GM12878 (cell line): Measurements from ENCODE around the gene DENND1A. TPM values are rescaled to one million over a fixed set of nuclear protein-coding genes. Genes with fewer than 3 reads are reported as not detected.

ENCODE experiments used
- BRCA1 ChIP-seq: IDR thresholded peaks from 2 replicates; pipeline ENCODE4 v1.6.1; 2011; ENCODE audit warnings: low read depth, low read length, improper control_type of control experiment
- CBFB ChIP-seq: IDR thresholded peaks from 2 replicates; pipeline ENCODE4 v1.6.1; 2016; ENCODE audit warnings: antibody characterized with exemption, low read depth
- CEBPB ChIP-seq, 2 experiments: fragments of 150-350 bp in 1 of 2; IDR thresholded peaks; 2 replicates each; pipeline ENCODE4 v1.6.1; 2012 to 2014; ENCODE audit warnings: low read depth in 2 of 2, low read length in 2 of 2, borderline replicate concordance in 1 of 2, inconsistent platforms in 1 of 2
- CREM ChIP-seq: IDR thresholded peaks from 2 replicates; pipeline ENCODE4 v1.6.1; 2014; ENCODE audit warnings: antibody characterized with exemption, low read depth
- EZH2 ChIP-seq: IDR thresholded peaks from 2 replicates; pipeline ENCODE4 v1.6.1; 2012; ENCODE audit warnings: low read depth, mild to moderate bottlenecking, control low read depth, inconsistent platforms, low read length, borderline replicate concordance; ENCODE audit not compliant: control insufficient read depth
- IKZF1 ChIP-seq: fragments of 450-650 bp; conservative IDR thresholded peaks from 2 replicates; pipeline ENCODE4 v1.6.1; 2017; ENCODE audit warnings: antibody characterized with exemption, mild to moderate bottlenecking
- IRF4 ChIP-seq: IDR thresholded peaks from 2 replicates; pipeline ENCODE4 v1.6.1; 2011; ENCODE audit warnings: low read depth, low read length
- MEF2A ChIP-seq: IDR thresholded peaks from 2 replicates; pipeline ENCODE4 v1.6.1; 2011; ENCODE audit warnings: low read depth, mild to moderate bottlenecking, low read length, moderate library complexity; ENCODE audit not compliant: insufficient read depth
- MTA2 ChIP-seq: fragments of 450-650 bp; IDR thresholded peaks from 2 replicates; pipeline ENCODE4 v1.6.1; 2016; ENCODE audit warnings: low read depth, mild to moderate bottlenecking, moderate library complexity
- MXI1 ChIP-seq: fragments of 150-350 bp; IDR thresholded peaks from 2 replicates; pipeline ENCODE4 v1.6.1; 2011; ENCODE audit warnings: low read depth, mild to moderate bottlenecking, inconsistent platforms, low read length, improper control_type of control experiment
- NFIC ChIP-seq: IDR thresholded peaks from 2 replicates; pipeline ENCODE4 v1.6.1; 2012; ENCODE audit warnings: low read depth, mild to moderate bottlenecking, inconsistent platforms, low read length, moderate library complexity
- NFYB ChIP-seq: IDR thresholded peaks from 2 replicates; pipeline ENCODE4 v1.6.1; 2011; ENCODE audit warnings: low read depth, mild to moderate bottlenecking, low read length, improper control_type of control experiment, moderate library complexity; ENCODE audit not compliant: insufficient read depth
- POLR2AphosphoS5 ChIP-seq: IDR thresholded peaks from 2 replicates; pipeline ENCODE4 v1.6.1; 2011; ENCODE audit warnings: mild to moderate bottlenecking, low read length, inconsistent platforms
- RAD51 ChIP-seq: fragments of 450-650 bp; IDR thresholded peaks from 2 replicates; pipeline ENCODE4 v1.6.1; 2016; ENCODE audit warnings: moderate library complexity, mild to moderate bottlenecking, inconsistent platforms
- RCOR1 ChIP-seq: conservative IDR thresholded peaks from 2 replicates; pipeline ENCODE4 v1.6.1; 2012; ENCODE audit warnings: low read depth, low read length, improper control_type of control experiment
- RELA ChIP-seq: fragments of 450-650 bp; IDR thresholded peaks from 2 replicates; pipeline ENCODE4 v1.8.0; 2014; ENCODE audit warnings: borderline replicate concordance; ENCODE audit not compliant: partially characterized antibody
- SIX5 ChIP-seq: IDR thresholded peaks from 2 replicates; pipeline ENCODE4 v1.6.1; 2011; ENCODE audit warnings: mild to moderate bottlenecking, low read depth, low read length, moderate library complexity; ENCODE audit not compliant: severe bottlenecking
- STAT3 ChIP-seq: IDR thresholded peaks from 2 replicates; pipeline ENCODE4 v1.6.1; 2011; ENCODE audit warnings: low read depth, low read length, improper control_type of control experiment
- TCF7 ChIP-seq: IDR thresholded peaks from 2 replicates; pipeline ENCODE4 v1.6.1; 2014; ENCODE audit warnings: antibody characterized with exemption, borderline replicate concordance
- WRNIP1 ChIP-seq: IDR thresholded peaks from 2 replicates; pipeline ENCODE4 v1.6.1; 2011; ENCODE audit warnings: low read depth, low read length, improper control_type of control experiment, borderline replicate concordance
- YBX1 ChIP-seq: fragments of 450-650 bp; IDR thresholded peaks from 2 replicates; pipeline ENCODE4 v1.6.1; 2016; ENCODE audit warnings: antibody characterized with exemption
- polyA plus RNA-seq, 11 experiments: library from polyadenylated mRNA; depleted of rRNA in 4 of 11; unstranded in 6 of 11; stranded (reverse) in 5 of 11; fragments of >200 nt; fragmentation: Nextera tagmentation in 4 of 11; fragmentation: Illumina TruSeq in 1 of 11; extraction: Ambion mirVana in 4 of 11; extraction: Trizol in 1 of 11; gene quantifications; 1 replicate in 1 of 11; 2 replicates in 10 of 11; pipeline versions ENCODE4 v1.2.1 to v1.2.3, GENCODE V29; 2011 to 2016; ENCODE audit warnings: inconsistent platforms in 2 of 11, missing spikeins in 2 of 11, low read depth in 1 of 11
- total RNA-seq, 4 experiments: library from RNA; depleted of rRNA in 3 of 4; stranded (reverse); fragments of >200 nt in 3 of 4; fragmentation: Illumina TruSeq in 1 of 4; extraction: Trizol in 1 of 4; gene quantifications; 2 replicates each; pipeline versions ENCODE4 v1.2.1 to v1.2.3, GENCODE V29; 2013 to 2021
- TF ChIP-seq, protein P1 (sequence below), 3 experiments: IDR thresholded peaks in 2 of 3; conservative IDR thresholded peaks in 1 of 3; 2 replicates each; pipeline ENCODE4 v1.5.1; 2011; ENCODE audit warnings: low read depth in 3 of 3, low read length in 3 of 3, mild to moderate bottlenecking in 3 of 3, control low read depth in 2 of 3, moderate library complexity in 2 of 3, inconsistent platforms in 1 of 3, mixed read lengths in 1 of 3; ENCODE audit not compliant: control insufficient read depth in 2 of 3, insufficient read depth in 1 of 3; ENCODE audit errors: extremely low read depth in 1 of 3
- TF ChIP-seq, protein P2 (sequence below): fragments of 450-650 bp; IDR thresholded peaks from 2 replicates; pipeline ENCODE4 v1.6.1; 2017; ENCODE audit warnings: low read depth, mild to moderate bottlenecking, moderate library complexity
- TF ChIP-seq, protein P3 (sequence below): IDR thresholded peaks from 2 replicates; pipeline ENCODE4 v1.6.1; 2011; ENCODE audit warnings: borderline replicate concordance, low read depth, mild to moderate bottlenecking, moderate library complexity, low read length; ENCODE audit not compliant: insufficient read depth, poor library complexity, severe bottlenecking
- TF ChIP-seq, protein P4 (sequence below): fragments of 450-650 bp; IDR thresholded peaks from 2 replicates; pipeline ENCODE4 v1.6.1; 2017; ENCODE audit warnings: mild to moderate bottlenecking, low read depth, inconsistent platforms; ENCODE audit not compliant: poor library complexity, severe bottlenecking

The DENND1A gene
- total and polyA plus RNA-seq, 10 of the 15 experiments (the other 5 are each of a cell fraction or from before 2014, with no cell fraction given) = 14.1 to 48.6 (median 35.2) TPM

DNA sequence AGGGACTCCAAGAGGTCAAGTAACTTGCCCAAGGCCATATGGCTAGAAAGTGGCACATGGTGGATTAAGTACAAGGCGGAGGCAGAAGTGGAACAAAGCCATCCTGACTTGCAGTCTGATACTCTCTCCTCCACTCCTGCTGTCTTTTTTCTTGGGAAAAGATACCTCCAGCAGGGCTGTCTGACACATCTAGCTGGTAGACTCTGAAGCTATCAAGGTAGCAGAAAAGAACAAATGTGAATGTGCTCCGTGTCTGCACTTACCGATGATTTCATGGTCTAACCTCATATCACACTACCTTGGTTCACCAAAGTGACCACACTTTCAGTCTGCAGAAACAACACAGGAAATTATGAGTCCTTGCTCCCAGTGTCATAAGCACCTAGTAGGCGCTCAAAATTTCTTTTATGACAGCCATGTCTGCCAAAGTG, 289.1 kb downstream of the DENND1A start (continued):
- TF ChIP-seq, protein P1, sequence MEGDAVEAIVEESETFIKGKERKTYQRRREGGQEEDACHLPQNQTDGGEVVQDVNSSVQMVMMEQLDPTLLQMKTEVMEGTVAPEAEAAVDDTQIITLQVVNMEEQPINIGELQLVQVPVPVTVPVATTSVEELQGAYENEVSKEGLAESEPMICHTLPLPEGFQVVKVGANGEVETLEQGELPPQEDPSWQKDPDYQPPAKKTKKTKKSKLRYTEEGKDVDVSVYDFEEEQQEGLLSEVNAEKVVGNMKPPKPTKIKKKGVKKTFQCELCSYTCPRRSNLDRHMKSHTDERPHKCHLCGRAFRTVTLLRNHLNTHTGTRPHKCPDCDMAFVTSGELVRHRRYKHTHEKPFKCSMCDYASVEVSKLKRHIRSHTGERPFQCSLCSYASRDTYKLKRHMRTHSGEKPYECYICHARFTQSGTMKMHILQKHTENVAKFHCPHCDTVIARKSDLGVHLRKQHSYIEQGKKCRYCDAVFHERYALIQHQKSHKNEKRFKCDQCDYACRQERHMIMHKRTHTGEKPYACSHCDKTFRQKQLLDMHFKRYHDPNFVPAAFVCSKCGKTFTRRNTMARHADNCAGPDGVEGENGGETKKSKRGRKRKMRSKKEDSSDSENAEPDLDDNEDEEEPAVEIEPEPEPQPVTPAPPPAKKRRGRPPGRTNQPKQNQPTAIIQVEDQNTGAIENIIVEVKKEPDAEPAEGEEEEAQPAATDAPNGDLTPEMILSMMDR (IDR thresholded peaks at IDR 0.05 in 2 of 3, conservative IDR thresholded peaks at IDR 0.05 in 1 of 3; ENCODE audit: control insufficient read depth in 2 of 3, extremely low read depth in 1 of 3, insufficient read depth in 1 of 3, low read depth in 3 of 3, low read length in 3 of 3) = no peak
- TF ChIP-seq SIX5 (no peak), RELA (no peak), MXI1 (no peak), CBFB (peak; percentile 52; the same call in 1 of the 2 replicates), CREM (0 out of 2 replicates have a peak, but pooled peaks have one; percentile 45), STAT3 (no peak), BRCA1 (no peak), MTA2 (peak; percentile 80), IKZF1 (peak; percentile 53), RCOR1 (no peak), TCF7 (no peak), NFIC (peak; percentile 41; the same call in 1 of the 2 replicates), IRF4 (0 out of 2 replicates have a peak, but pooled peaks have one; percentile 27), CEBPB (IDR thresholded peaks at IDR 0.05; ENCODE audit: borderline replicate concordance in 1 of 2, low read depth in 2 of 2, low read length in 2 of 2) (no peak), WRNIP1 (peak; percentile 90; the same call in 1 of the 2 replicates), NFYB (no peak), MEF2A (no peak), EZH2 (no peak), RAD51 (no peak), YBX1 (no peak), POLR2AphosphoS5 (no peak)
- TF ChIP-seq, protein P2, sequence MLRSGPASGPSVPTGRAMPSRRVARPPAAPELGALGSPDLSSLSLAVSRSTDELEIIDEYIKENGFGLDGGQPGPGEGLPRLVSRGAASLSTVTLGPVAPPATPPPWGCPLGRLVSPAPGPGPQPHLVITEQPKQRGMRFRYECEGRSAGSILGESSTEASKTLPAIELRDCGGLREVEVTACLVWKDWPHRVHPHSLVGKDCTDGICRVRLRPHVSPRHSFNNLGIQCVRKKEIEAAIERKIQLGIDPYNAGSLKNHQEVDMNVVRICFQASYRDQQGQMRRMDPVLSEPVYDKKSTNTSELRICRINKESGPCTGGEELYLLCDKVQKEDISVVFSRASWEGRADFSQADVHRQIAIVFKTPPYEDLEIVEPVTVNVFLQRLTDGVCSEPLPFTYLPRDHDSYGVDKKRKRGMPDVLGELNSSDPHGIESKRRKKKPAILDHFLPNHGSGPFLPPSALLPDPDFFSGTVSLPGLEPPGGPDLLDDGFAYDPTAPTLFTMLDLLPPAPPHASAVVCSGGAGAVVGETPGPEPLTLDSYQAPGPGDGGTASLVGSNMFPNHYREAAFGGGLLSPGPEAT = peak; percentile 56; the same call in 1 of the 2 replicates
- TF ChIP-seq, protein P3, sequence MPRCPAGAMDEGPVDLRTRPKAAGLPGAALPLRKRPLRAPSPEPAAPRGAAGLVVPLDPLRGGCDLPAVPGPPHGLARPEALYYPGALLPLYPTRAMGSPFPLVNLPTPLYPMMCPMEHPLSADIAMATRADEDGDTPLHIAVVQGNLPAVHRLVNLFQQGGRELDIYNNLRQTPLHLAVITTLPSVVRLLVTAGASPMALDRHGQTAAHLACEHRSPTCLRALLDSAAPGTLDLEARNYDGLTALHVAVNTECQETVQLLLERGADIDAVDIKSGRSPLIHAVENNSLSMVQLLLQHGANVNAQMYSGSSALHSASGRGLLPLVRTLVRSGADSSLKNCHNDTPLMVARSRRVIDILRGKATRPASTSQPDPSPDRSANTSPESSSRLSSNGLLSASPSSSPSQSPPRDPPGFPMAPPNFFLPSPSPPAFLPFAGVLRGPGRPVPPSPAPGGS = no peak
- TF ChIP-seq, protein P4, sequence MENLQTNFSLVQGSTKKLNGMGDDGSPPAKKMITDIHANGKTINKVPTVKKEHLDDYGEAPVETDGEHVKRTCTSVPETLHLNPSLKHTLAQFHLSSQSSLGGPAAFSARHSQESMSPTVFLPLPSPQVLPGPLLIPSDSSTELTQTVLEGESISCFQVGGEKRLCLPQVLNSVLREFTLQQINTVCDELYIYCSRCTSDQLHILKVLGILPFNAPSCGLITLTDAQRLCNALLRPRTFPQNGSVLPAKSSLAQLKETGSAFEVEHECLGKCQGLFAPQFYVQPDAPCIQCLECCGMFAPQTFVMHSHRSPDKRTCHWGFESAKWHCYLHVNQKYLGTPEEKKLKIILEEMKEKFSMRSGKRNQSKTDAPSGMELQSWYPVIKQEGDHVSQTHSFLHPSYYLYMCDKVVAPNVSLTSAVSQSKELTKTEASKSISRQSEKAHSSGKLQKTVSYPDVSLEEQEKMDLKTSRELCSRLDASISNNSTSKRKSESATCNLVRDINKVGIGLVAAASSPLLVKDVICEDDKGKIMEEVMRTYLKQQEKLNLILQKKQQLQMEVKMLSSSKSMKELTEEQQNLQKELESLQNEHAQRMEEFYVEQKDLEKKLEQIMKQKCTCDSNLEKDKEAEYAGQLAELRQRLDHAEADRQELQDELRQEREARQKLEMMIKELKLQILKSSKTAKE = peak; percentile 91
